Peyer's patch (tissue), 4 donors: ENCODE measurements around the gene TRHDE.

ENCODE experiments used
- CTCF ChIP-seq, 6 experiments: fragments of 450-650 bp in 4 of 6; fragments of 200-600 bp in 2 of 6; sonication (generic) in 1 of 6; IDR thresholded peaks; one replicate each; pipeline ENCODE4 v1.5.1; 2017 to 2019; ENCODE audit warnings: antibody characterized with exemption in 6 of 6, mild to moderate bottlenecking in 3 of 6, moderate library complexity in 1 of 6
- POLR2A ChIP-seq, 2 donors: fragments of 450-650 bp; IDR thresholded peaks; one replicate each; pipeline ENCODE4 v1.5.1; 2017; ENCODE audit warnings: antibody characterized with exemption in 2 of 2, mild to moderate bottlenecking in 2 of 2, moderate library complexity in 2 of 2

DNA sequence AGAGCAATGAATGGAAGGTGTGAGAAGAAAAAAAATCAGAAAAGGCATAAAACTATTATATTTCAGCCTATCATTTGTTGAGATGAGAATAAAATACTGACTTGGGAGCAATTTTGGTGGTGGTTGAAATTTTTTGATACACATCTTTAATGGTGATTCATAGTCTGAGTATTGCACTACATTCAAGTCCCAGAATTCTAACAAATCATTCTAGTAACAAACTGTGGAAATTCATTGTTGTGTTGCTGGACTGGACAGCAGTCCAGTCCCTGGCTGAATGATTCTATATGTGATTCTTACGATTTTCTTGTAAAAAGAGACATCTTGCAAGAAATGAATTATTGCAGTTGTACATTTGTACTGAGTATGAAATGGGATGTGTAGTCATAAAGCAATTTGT, 268.6 kb downstream of the TRHDE start:
- TF ChIP-seq CTCF (IDR thresholded peaks at IDR 0.05) (no peak), POLR2A (IDR thresholded peaks at IDR 0.05) (no peak)
